HS-5 (cell line): ENCODE data around the gene LRIT2.

ENCODE experiments used
- DNase-seq: peaks from one replicate; pipeline ENCODE4 v3.0.0-alpha.2; 2012; ENCODE audit warnings: low read depth

LRIT2 gene

GRCh38 chr10:84225427-84226173, at the start of gene LRIT2:
LRIT2 (minus strand) TSS chr10:84225544; CDS start chr10:84225520, 24 bp downstream.
- no peak for DNase-seq

- DNase-seq = no peak
Measured at GRCh38 chr10:84270708-84271107, 45.4 kb upstream of the LRIT2 start.

GRCh38 chr10:84269773-84270172, 44.4 kb upstream of the LRIT2 start:
- DNase-seq = peak; percentile 75

- DNase-seq = no peak
Measured at GRCh38 chr10:84269162-84269561, 43.8 kb upstream of the LRIT2 start.

- DNase-seq = peak; percentile 13
Measured at GRCh38 chr10:84267503-84268126, 42.3 kb upstream of the LRIT2 start.

DNA sequence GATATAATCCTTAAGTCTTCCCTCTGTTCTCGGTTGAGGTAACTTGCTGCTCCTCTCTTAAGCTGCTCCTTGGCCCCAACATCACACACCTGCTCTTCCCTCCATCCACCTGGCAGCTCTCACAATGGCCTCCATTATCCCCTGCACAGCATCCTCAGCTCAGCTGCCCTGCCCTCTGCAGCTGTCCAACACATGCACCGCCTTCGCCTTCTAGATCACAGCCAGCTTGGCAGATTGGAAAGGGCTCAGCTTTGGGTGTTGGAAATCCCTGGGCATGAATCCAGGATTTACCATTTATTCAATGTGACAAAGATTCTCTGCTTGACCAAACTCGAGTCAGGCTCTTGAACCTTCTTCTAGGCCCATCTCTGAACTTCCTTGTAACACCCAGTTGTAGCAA, 40.1 kb upstream of the LRIT2 start:
- DNase-seq = no peak

DNA sequence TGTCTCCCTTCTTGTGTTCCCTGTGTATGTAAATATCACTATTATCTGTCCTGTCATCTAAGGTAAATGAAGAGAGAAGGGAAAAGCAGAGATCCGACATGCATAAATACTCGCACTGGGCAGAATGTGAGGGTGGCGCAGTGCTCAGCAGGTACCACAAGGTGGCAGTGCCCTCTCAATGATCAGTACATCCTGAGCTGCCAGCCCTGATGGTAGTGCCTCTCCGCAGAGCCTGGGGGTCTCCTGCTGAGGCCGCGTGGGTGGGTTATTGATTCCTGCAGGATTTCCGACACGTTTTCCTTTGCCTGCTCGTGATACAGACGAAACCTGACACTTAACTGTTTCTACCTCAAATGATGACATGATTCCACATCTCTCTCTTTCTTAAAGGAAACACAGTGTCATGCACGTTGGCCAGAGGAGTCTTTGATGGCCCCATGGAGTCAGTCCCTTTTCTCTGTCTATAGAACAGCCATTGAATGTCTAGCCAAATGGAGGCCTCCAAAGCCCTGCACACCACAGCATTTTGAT, 39.3 kb upstream of the LRIT2 start:
- DNase-seq = peak; percentile 22

GRCh38 chr10:84263716-84264115, 38.4 kb upstream of the LRIT2 start:
- no peak for DNase-seq

GRCh38 chr10:84262190-84262956, 37.0 kb upstream of the LRIT2 start:
- DNase-seq = no peak

- no peak for DNase-seq
Measured at GRCh38 chr10:84261236-84261915, 36.0 kb upstream of the LRIT2 start.

- no peak for DNase-seq
Measured at GRCh38 chr10:84258034-84258695, 32.8 kb upstream of the LRIT2 start.

GRCh38 chr10:84257343-84258020, 32.1 kb upstream of the LRIT2 start:
- DNase-seq = no peak

- DNase-seq = no peak
Measured at GRCh38 chr10:84256510-84257342, 31.4 kb upstream of the LRIT2 start.

- no peak for DNase-seq
Measured at GRCh38 chr10:84254552-84255478, 29.5 kb upstream of the LRIT2 start.

DNA sequence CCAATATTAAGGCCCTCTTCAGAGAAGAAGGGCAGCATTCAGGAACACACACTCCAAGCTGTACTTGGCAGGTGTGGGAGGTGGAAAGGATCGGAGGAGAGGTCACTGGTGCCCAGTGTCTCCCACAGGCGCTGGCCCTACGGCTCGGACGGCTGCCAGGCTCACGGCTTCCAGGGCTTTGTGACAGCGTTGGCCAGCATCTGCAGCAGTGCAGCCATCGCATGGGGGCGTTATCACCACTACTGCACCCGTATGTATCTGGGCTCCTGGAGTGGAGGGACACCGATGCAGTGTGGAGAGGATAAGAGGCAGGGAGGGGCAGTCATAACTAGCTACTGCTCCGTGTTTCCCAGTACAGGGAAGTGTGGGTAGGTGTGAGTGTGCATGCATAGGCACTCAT, 23.4 kb upstream of the LRIT2 start:
- DNase-seq = no peak

DNA sequence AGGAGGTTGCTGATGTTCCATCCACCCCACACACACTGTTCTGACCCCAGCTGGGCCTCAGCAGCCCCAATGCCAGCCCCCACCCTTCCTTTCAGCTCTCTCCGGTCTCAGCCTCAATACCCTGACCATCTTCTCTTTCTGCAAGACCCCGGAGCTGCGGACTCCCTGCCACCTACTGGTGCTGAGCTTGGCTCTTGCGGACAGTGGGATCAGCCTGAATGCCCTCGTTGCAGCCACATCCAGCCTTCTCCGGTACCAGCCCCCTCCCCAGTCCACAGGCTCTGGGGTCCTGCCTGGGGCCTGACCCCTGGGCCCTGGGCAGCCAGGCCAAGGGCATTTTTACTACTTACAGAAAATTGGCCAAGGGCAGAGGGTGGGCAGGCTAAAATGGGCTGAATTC, 22.2 kb upstream of the LRIT2 start:
- no peak for DNase-seq

DNA sequence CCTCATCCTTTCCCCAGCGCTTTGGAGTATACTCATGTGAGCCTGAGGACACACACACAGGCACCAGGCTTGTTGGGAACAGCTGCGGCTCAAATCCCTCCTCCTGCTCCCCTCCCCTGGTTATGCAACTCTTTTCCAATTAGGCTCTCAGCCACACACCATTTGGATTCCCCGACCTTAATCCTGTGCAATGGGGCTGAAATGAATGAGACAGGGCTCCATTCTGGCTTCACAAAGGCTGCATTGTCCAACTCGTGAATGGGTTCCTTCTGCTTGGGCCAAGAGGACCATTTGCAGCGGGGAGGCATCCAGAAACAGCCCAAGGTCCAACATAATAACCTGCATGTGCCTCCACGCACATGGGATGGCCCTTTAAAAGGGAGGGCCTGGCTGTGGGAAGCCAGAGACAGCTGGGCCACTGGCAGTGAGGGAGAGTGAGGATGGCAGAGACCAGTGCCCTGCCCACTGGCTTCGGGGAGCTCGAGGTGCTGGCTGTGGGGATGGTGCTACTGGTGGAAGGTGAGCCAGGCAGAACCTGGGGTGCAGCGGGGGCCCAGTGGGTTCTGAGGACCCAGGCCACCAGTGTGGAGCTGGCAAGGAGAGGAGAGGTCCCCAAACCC, 19.4 kb upstream of the LRIT2 start, which contains the start of gene RGR:
RGR (plus strand) TSS at position 403 of the 620 bp plus-strand sequence; CDS start at position 441, 38 bp downstream.
- DNase-seq = no peak

DNA sequence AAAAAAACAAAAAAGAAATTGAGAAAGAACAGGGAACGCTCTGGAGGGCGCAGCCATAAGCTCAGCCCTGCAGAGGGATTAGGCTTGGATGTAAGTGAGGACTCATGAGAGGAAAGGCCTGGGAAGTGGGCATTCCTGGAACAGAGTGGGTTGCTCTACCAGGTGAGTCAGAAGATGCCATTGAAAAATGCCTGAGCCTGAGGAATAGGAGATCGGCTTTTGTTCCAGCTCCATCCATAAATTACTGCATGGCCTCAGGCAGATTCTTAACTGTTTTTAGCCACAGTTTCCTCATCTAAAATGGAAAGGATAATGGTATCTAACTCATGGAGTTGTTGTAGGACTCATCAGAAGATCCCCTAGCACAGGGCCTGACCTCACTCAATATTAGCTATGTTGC, 18.4 kb upstream of the LRIT2 start:
- no peak for DNase-seq
